H9 (cell line): ENCODE measurements around the gene TRAPPC2L. TPM values are rescaled to one million over a fixed set of nuclear protein-coding genes. Genes with fewer than 3 reads are reported as not detected.

ENCODE experiments used
- DNase-seq: peaks from one replicate; pipeline ENCODE4 v3.0.0-alpha.2; 2017
- H2AFZ ChIP-seq: one replicate; pipeline ENCODE4 v1.6.1; 2013; ENCODE audit warnings: mild to moderate bottlenecking, low read length, control low read depth, moderate library complexity
- H2AK5ac ChIP-seq: 2 replicates; pipeline ENCODE4 v1.6.1; 2013; ENCODE audit warnings: low read length, control low read depth, mixed read lengths; ENCODE audit not compliant: insufficient read length
- H2BK120ac ChIP-seq: one replicate; pipeline ENCODE4 v1.6.1; 2013; ENCODE audit warnings: low read depth, mild to moderate bottlenecking, low read length, control low read depth, inconsistent platforms; ENCODE audit not compliant: poor library complexity, severe bottlenecking
- H2BK12ac ChIP-seq: 2 replicates; pipeline ENCODE4 v1.6.1; 2013; ENCODE audit warnings: low read length, control low read depth, mixed read lengths, low read depth; ENCODE audit not compliant: insufficient read length
- H2BK15ac ChIP-seq: 2 replicates; pipeline ENCODE4 v1.6.1; 2013; ENCODE audit warnings: low read depth, low read length, control low read depth
- H2BK20ac ChIP-seq: one replicate; pipeline ENCODE4 v1.6.1; 2013; ENCODE audit warnings: low read depth, mild to moderate bottlenecking, low read length, control low read depth, inconsistent platforms; ENCODE audit not compliant: poor library complexity, severe bottlenecking
- H2BK5ac ChIP-seq: 2 replicates; pipeline ENCODE4 v1.6.1; 2013; ENCODE audit warnings: low read length, control low read depth, mixed read lengths; ENCODE audit not compliant: insufficient read length
- H3K14ac ChIP-seq: 2 replicates; pipeline ENCODE4 v1.6.1; 2013; ENCODE audit warnings: low read length, control low read depth; ENCODE audit not compliant: insufficient read depth
- H3K18ac ChIP-seq: 2 replicates; pipeline ENCODE4 v1.6.1; 2013; ENCODE audit warnings: low read depth, mild to moderate bottlenecking, mixed read lengths, low read length, control low read depth; ENCODE audit not compliant: insufficient read length
- H3K23ac ChIP-seq: 2 replicates; pipeline ENCODE4 v1.6.1; 2013; ENCODE audit warnings: low read length, control low read depth, mixed read lengths, low read depth; ENCODE audit not compliant: insufficient read length
- H3K23me2 ChIP-seq: 2 replicates; pipeline ENCODE4 v1.6.1; 2013; ENCODE audit warnings: low read depth, mild to moderate bottlenecking, mixed read lengths, low read length, control low read depth; ENCODE audit not compliant: insufficient read length, poor library complexity, severe bottlenecking
- H3K27ac ChIP-seq: 2 replicates; pipeline ENCODE4 v1.5.1; 2013; ENCODE audit warnings: low read length, control low read depth, mixed read lengths, low read depth; ENCODE audit not compliant: insufficient read length
- H3K27me3 ChIP-seq: 2 replicates; pipeline ENCODE4 v1.6.1; 2013; ENCODE audit warnings: low read length, control low read depth, inconsistent platforms; ENCODE audit not compliant: insufficient read depth
- H3K4ac ChIP-seq: 2 replicates; pipeline ENCODE4 v1.6.1; 2013; ENCODE audit warnings: low read depth, mild to moderate bottlenecking, control low read depth, inconsistent platforms, low read length, moderate library complexity
- H3K4me1 ChIP-seq: 2 replicates; pipeline ENCODE4 v1.6.1; 2013; ENCODE audit warnings: low read length, control low read depth, inconsistent platforms; ENCODE audit not compliant: insufficient read depth
- H3K4me2 ChIP-seq: 2 replicates; pipeline ENCODE4 v1.6.1; 2013; ENCODE audit warnings: low read length, control low read depth, mixed read lengths; ENCODE audit not compliant: insufficient read length, insufficient read depth
- H3K56ac ChIP-seq: 2 replicates; pipeline ENCODE4 v1.6.1; 2013; ENCODE audit warnings: low read depth, mild to moderate bottlenecking, mixed read lengths, low read length, control low read depth; ENCODE audit not compliant: insufficient read length
- H3K79me1 ChIP-seq: 2 replicates; pipeline ENCODE4 v1.6.1; 2013; ENCODE audit warnings: low read depth, mild to moderate bottlenecking, moderate library complexity, low read length, control low read depth, inconsistent platforms; ENCODE audit not compliant: insufficient read depth, poor library complexity, severe bottlenecking
- H3K79me2 ChIP-seq: 2 replicates; pipeline ENCODE4 v1.6.1; 2013; ENCODE audit warnings: low read length, control low read depth, inconsistent platforms; ENCODE audit not compliant: insufficient read depth
- H3K9ac ChIP-seq: 2 replicates; pipeline ENCODE4 v1.6.1; 2013; ENCODE audit warnings: low read length, control low read depth, mixed read lengths; ENCODE audit not compliant: insufficient read length; ENCODE audit errors: extremely low read depth
- H3K9me3 ChIP-seq: one replicate; pipeline ENCODE4 v1.6.1; 2013; ENCODE audit warnings: low read depth, low read length, inconsistent platforms; ENCODE audit not compliant: control insufficient read depth
- H3T11ph ChIP-seq: one replicate; pipeline ENCODE4 v1.6.1; 2013; ENCODE audit warnings: mild to moderate bottlenecking, low read length, control low read depth, inconsistent platforms
- H4K20me1 ChIP-seq: one replicate; pipeline ENCODE4 v1.6.1; 2013; ENCODE audit not compliant: control insufficient read depth, insufficient read length, insufficient read depth
- H4K5ac ChIP-seq: 2 replicates; pipeline ENCODE4 v1.6.1; 2013; ENCODE audit warnings: low read depth, mild to moderate bottlenecking, mixed read lengths, low read length, control low read depth; ENCODE audit not compliant: insufficient read length
- H4K8ac ChIP-seq: replicated peaks from 2 replicates; pipeline ENCODE4 v1.6.1; 2013; ENCODE audit warnings: low read length, control low read depth, mixed read lengths, low read depth; ENCODE audit not compliant: insufficient read length
- H4K91ac ChIP-seq: 2 replicates; pipeline ENCODE4 v1.6.1; 2013; ENCODE audit warnings: low read depth, mild to moderate bottlenecking, moderate library complexity, mixed read lengths, low read length, control low read depth; ENCODE audit not compliant: insufficient read length
- H3K27ac Mint-ChIP-seq, 3 experiments: 2 replicates in 2 of 3; 3 replicates in 1 of 3; pipeline ENCODE4 v1.8.0; 2020 to 2021; ENCODE audit warnings: mixed read lengths in 3 of 3, mild to moderate bottlenecking in 1 of 3, moderate library complexity in 1 of 3
- H3K27me3 Mint-ChIP-seq: 2 replicates; pipeline ENCODE4 v1.8.0; 2021; ENCODE audit warnings: low read depth, mild to moderate bottlenecking, moderate library complexity, mixed read lengths
- H3K36me3 Mint-ChIP-seq, 3 experiments: 2 replicates in 2 of 3; 3 replicates in 1 of 3; pipeline ENCODE4 v1.8.0; 2020 to 2021; ENCODE audit warnings: low read depth in 3 of 3, mixed read lengths in 3 of 3; ENCODE audit not compliant: insufficient read depth in 1 of 3
- H3K4me1 Mint-ChIP-seq, 2 experiments: 2 replicates each; pipeline ENCODE4 v1.8.0; 2020; ENCODE audit warnings: mixed read lengths in 2 of 2
- H3K4me3 Mint-ChIP-seq, 2 experiments: 2 replicates in 1 of 2; 3 replicates in 1 of 2; pipeline ENCODE4 v1.8.0; 2020 to 2021; ENCODE audit warnings: mild to moderate bottlenecking in 2 of 2, mixed read lengths in 2 of 2, moderate library complexity in 1 of 2
- H3K9me3 Mint-ChIP-seq, 2 experiments: 2 replicates in 1 of 2; 3 replicates in 1 of 2; pipeline ENCODE4 v1.8.0; 2020; ENCODE audit warnings: mild to moderate bottlenecking in 2 of 2, mixed read lengths in 2 of 2, moderate library complexity in 1 of 2
- WGBS: extraction: QIAGEN DNeasy Blood & Tissue Kit; methylation state at CpG from one replicate; pipeline ENCODE4 v1.1.7; 2013; ENCODE audit warnings: missing lambda C conversion rate, low lambda C conversion rate, mixed read lengths; ENCODE audit not compliant: insufficient read length; ENCODE audit errors: extremely low coverage; 5-methylcytosine and 5-hydroxymethylcytosine counted together
- total RNA-seq: library from RNA; stranded (reverse); gene quantifications from 2 replicates; pipeline ENCODE4 v1.2.1, GENCODE V29; 2021
- TF ChIP-seq, protein P1 (sequence below): fragments of 200-600 bp; sonication (generic); conservative IDR thresholded peaks from 3 replicates; pipeline ENCODE4 v1.8.0; 2021; ENCODE audit warnings: antibody characterized with exemption, mild to moderate bottlenecking

Gene TRAPPC2L
- total RNA-seq, 1 experiment from 2014 or later: 90.3 TPM

GRCh38 chr16:88904676-88905365, 47.9 kb downstream of the TRAPPC2L start:
- Mint-ChIP-seq H3K4me3 (no peak overlapping the region; a peak in 1 of 5 replicates), H3K9me3 (no peaks in the 10 kb centered on the region), H3K27me3 (no peaks in the 10 kb centered on the region; the same call in 1 of the 2 replicates), H3K27ac (no peak overlapping the region), H3K36me3 (no peaks in the 10 kb centered on the region), H3K4me1 (peaks cover 6 to 15% of the 10 kb centered on the region in 2 experiments; a peak in 3 of 4 replicates)
- H3K4me1 ChIP-seq: no peaks in the 10 kb centered on the region
- no peak overlapping the region for H4K5ac ChIP-seq
- H2AK5ac ChIP-seq: no peak overlapping the region
- no peak overlapping the region for H4K91ac ChIP-seq
- no peaks in the 10 kb centered on the region for H4K20me1 ChIP-seq
- H3K4me2 ChIP-seq: no peak overlapping the region
- H3K79me2 ChIP-seq: no peaks in the 10 kb centered on the region
- H4K8ac ChIP-seq: no peak overlapping the region
- H2BK15ac ChIP-seq: no peak overlapping the region
- H2BK20ac ChIP-seq: no peak overlapping the region
- no peak overlapping the region for H2BK120ac ChIP-seq
- no peak overlapping the region for H3K14ac ChIP-seq
- no peaks in the 10 kb centered on the region for H3K9me3 ChIP-seq
- WGBS: no CpG with 5 or more reads among the region's 21 CpGs
- no peak overlapping the region for H3K56ac ChIP-seq
- no peak for DNase-seq
- TF ChIP-seq, protein P1, sequence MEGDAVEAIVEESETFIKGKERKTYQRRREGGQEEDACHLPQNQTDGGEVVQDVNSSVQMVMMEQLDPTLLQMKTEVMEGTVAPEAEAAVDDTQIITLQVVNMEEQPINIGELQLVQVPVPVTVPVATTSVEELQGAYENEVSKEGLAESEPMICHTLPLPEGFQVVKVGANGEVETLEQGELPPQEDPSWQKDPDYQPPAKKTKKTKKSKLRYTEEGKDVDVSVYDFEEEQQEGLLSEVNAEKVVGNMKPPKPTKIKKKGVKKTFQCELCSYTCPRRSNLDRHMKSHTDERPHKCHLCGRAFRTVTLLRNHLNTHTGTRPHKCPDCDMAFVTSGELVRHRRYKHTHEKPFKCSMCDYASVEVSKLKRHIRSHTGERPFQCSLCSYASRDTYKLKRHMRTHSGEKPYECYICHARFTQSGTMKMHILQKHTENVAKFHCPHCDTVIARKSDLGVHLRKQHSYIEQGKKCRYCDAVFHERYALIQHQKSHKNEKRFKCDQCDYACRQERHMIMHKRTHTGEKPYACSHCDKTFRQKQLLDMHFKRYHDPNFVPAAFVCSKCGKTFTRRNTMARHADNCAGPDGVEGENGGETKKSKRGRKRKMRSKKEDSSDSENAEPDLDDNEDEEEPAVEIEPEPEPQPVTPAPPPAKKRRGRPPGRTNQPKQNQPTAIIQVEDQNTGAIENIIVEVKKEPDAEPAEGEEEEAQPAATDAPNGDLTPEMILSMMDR: no peak
- no peak overlapping the region for H3K4ac ChIP-seq
- H2AFZ ChIP-seq: no peak overlapping the region
- H3K23me2 ChIP-seq: no peaks in the 10 kb centered on the region
- no peak overlapping the region for H3K9ac ChIP-seq
- no peak overlapping the region for H2BK5ac ChIP-seq
- H3K27ac ChIP-seq: no peak overlapping the region
- no peak overlapping the region for H3K18ac ChIP-seq
- H3T11ph ChIP-seq: no peak overlapping the region
- H2BK12ac ChIP-seq: no peak overlapping the region
- H3K23ac ChIP-seq: no peak overlapping the region
- no peaks in the 10 kb centered on the region for H3K79me1 ChIP-seq
- H3K27me3 ChIP-seq: no peaks in the 10 kb centered on the region
